HG03571 (cell line): ENCODE results near the gene KIAA0930.

ENCODE experiments used
- ATAC-seq: cut with Tn5 transposase; IDR thresholded peaks from one replicate; pipeline ENCODE4 v1.9.1; 2021; ENCODE audit not compliant: unreplicated experiment

The KIAA0930 gene

GRCh38 chr22:45144916-45145315 lies 95.8 kb downstream of the KIAA0930 start:
- no peak for ATAC-seq

GRCh38 chr22:45142376-45142775 lies 98.3 kb downstream of the KIAA0930 start:
- ATAC-seq, result no peak
